Measurements from ENCODE around the gene LBHD2.

The LBHD2 gene

GRCh38 chr14:103085106-103086091 is 1.4 kb downstream of the LBHD2 start:
- TF ChIP-seq POLR2AphosphoS5 (IDR thresholded peaks at IDR 0.05; ENCODE audit: borderline replicate concordance, low read depth, low read length) (no peak), EZH2 (IDR thresholded peaks at IDR 0.05) (no peak), FOXP2 (optimal IDR thresholded peaks at IDR 0.05; ENCODE audit: control extremely low read depth, extremely low read length, insufficient read depth) (no peak)
- no peak overlapping the region for H3K27ac ChIP-seq

GRCh38 chr14:103086771-103087342 is 2.8 kb downstream of the LBHD2 start:
- TF ChIP-seq EZH2 (IDR thresholded peaks at IDR 0.05) (no peak), FOXP2 (optimal IDR thresholded peaks at IDR 0.05; ENCODE audit: control extremely low read depth, extremely low read length, insufficient read depth) (no peak), POLR2AphosphoS5 (IDR thresholded peaks at IDR 0.05; ENCODE audit: borderline replicate concordance, low read depth, low read length) (no peak)
- Histone ChIP-seq H3K4me3 (no peak overlapping the region), H3K36me3 (ENCODE audit: insufficient read depth, low read length) (no peaks in the 10 kb centered on the region), H3K9ac (ENCODE audit: insufficient read length) (no peak overlapping the region), H3K27ac (no peak overlapping the region), H3K9me3 (ENCODE audit: low read depth, low read length) (no peaks in the 10 kb centered on the region)
- no peak for DNase-seq (ENCODE audit: low read depth, low spot score)

More at GRCh38 chr14:103085106-103086091, 1.4 kb downstream of the LBHD2 start:
- Histone ChIP-seq H3K4me3 (no peak overlapping the region), H3K9me3 (ENCODE audit: low read depth, low read length) (no peaks in the 10 kb centered on the region), H3K9ac (ENCODE audit: insufficient read length) (no peak overlapping the region), H3K36me3 (ENCODE audit: insufficient read depth, low read length) (no peaks in the 10 kb centered on the region)
- DNase-seq (ENCODE audit: low read depth, low spot score) = no peak

GRCh38 chr14:103087343-103087835 is 3.4 kb downstream of the LBHD2 start:
- DNase-seq (ENCODE audit: low read depth, low spot score) = no peak

GRCh38 chr14:103088921-103089320 is 4.9 kb downstream of the LBHD2 start:
- Histone ChIP-seq H3K9me3 (ENCODE audit: low read depth, low read length) (no peaks in the 10 kb centered on the region), H3K9ac (ENCODE audit: insufficient read length) (no peak overlapping the region), H3K36me3 (ENCODE audit: insufficient read depth, low read length) (no peaks in the 10 kb centered on the region), H3K27ac (no peak overlapping the region), H3K4me3 (no peak overlapping the region)
- TF ChIP-seq POLR2AphosphoS5 (IDR thresholded peaks at IDR 0.05; ENCODE audit: borderline replicate concordance, low read depth, low read length) (no peak), EZH2 (IDR thresholded peaks at IDR 0.05) (no peak), FOXP2 (optimal IDR thresholded peaks at IDR 0.05; ENCODE audit: control extremely low read depth, extremely low read length, insufficient read depth) (no peak)
- DNase-seq (ENCODE audit: low read depth, low spot score) = no peak

More at GRCh38 chr14:103087343-103087835, 3.4 kb downstream of the LBHD2 start:
- Histone ChIP-seq H3K27ac (no peak overlapping the region), H3K9ac (ENCODE audit: insufficient read length) (no peak overlapping the region), H3K9me3 (ENCODE audit: low read depth, low read length) (no peaks in the 10 kb centered on the region), H3K36me3 (ENCODE audit: insufficient read depth, low read length) (no peaks in the 10 kb centered on the region), H3K4me3 (no peak overlapping the region)
- TF ChIP-seq EZH2 (IDR thresholded peaks at IDR 0.05) (no peak), POLR2AphosphoS5 (IDR thresholded peaks at IDR 0.05; ENCODE audit: borderline replicate concordance, low read depth, low read length) (no peak), FOXP2 (optimal IDR thresholded peaks at IDR 0.05; ENCODE audit: control extremely low read depth, extremely low read length, insufficient read depth) (no peak)

GRCh38 chr14:103089386-103090335 is 5.7 kb downstream of the LBHD2 start:
- no peak overlapping the region for H3K4me3 ChIP-seq
- no peaks in the 10 kb centered on the region for H3K36me3 ChIP-seq (ENCODE audit: insufficient read depth, low read length)
- H3K9ac ChIP-seq (ENCODE audit: insufficient read length) = no peak overlapping the region
- DNase-seq (ENCODE audit: low read depth, low spot score) = no peak
- no peaks in the 10 kb centered on the region for H3K9me3 ChIP-seq (ENCODE audit: low read depth, low read length)
- H3K27ac ChIP-seq = no peak overlapping the region
- no peak for TF ChIP-seq FOXP2 (optimal IDR thresholded peaks at IDR 0.05; ENCODE audit: control extremely low read depth, extremely low read length, insufficient read depth)
- TF ChIP-seq EZH2 (IDR thresholded peaks at IDR 0.05) = no peak
- no peak for TF ChIP-seq POLR2AphosphoS5 (IDR thresholded peaks at IDR 0.05; ENCODE audit: borderline replicate concordance, low read depth, low read length)

GRCh38 chr14:103090481-103091020 is 6.5 kb downstream of the LBHD2 start:
- no peak overlapping the region for H3K4me3 ChIP-seq
- H3K9ac ChIP-seq (ENCODE audit: insufficient read length) = no peak overlapping the region
- H3K9me3 ChIP-seq (ENCODE audit: low read depth, low read length) = no peaks in the 10 kb centered on the region
- no peak for DNase-seq (ENCODE audit: low read depth, low spot score)
- no peak for TF ChIP-seq EZH2 (IDR thresholded peaks at IDR 0.05)
- no peaks in the 10 kb centered on the region for H3K36me3 ChIP-seq (ENCODE audit: insufficient read depth, low read length)
- no peak overlapping the region for H3K27ac ChIP-seq

- DNase-seq (ENCODE audit: low read depth, low spot score) = no peak
- Histone ChIP-seq H3K4me3 (no peak overlapping the region), H3K36me3 (ENCODE audit: insufficient read depth, low read length) (no peaks in the 10 kb centered on the region), H3K9ac (ENCODE audit: insufficient read length) (no peak overlapping the region), H3K9me3 (ENCODE audit: low read depth, low read length) (no peaks in the 10 kb centered on the region), H3K27ac (no peak overlapping the region)
- TF ChIP-seq POLR2AphosphoS5 (IDR thresholded peaks at IDR 0.05; ENCODE audit: borderline replicate concordance, low read depth, low read length) = no peak
- no peak for TF ChIP-seq FOXP2 (optimal IDR thresholded peaks at IDR 0.05; ENCODE audit: control extremely low read depth, extremely low read length, insufficient read depth)
- no peak for TF ChIP-seq EZH2 (IDR thresholded peaks at IDR 0.05)
These were observed 7.3 kb downstream of the LBHD2 start for GRCh38 chr14:103091041-103091882.
